Posterior cingulate gyrus (tissue), 11 donors: ENCODE data around the gene NEUROG1.
"Not testable (repeated sequence)": the region's sequence is repeated elsewhere in the genome, so short reads cannot be mapped to it uniquely, and the experiment has no call there.

Source experiments
- DNase-seq, 10 donors: peaks; one replicate each; pipeline versions ENCODE4 v3.0.0 to v3.0.0-alpha.2; 2020 to 2021; ENCODE audit warnings: mixed read lengths in 3 of 10
- intact Hi-C: fragments of 100-400 bp; cut with DNase I; formaldehyde crosslinking; loops from one replicate; pipeline ENCODE4 v1.15.1; 2023

Gene NEUROG1

GRCh38 chr5:135539430-135540005, 3.8 kb upstream of the NEUROG1 start:
- DNase-seq = no peak
- intact Hi-C loops = no loop called here

- DNase-seq = no peak
- intact Hi-C loops = no loop called here
Measured at GRCh38 chr5:135538261-135538660, 2.5 kb upstream of the NEUROG1 start.

DNA sequence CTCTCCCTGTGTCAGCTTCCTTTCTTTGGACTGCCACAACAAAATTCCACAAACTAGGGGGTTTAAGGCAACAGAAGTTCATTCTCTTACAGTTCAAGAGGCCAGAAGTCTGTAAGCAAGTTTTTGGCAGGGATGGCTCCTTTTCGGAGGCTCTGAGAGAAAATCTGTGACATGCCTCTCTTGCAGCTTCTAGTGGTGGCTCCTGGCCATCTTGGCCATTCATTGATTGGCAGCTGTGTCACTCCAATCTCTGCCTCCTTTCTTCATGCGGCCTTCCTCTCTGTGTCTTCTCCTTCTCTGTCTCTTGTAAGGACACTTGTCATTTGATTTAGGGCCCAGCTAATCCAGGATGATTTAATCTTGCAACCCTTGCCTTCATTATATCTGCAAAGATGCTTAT, 2.0 kb upstream of the NEUROG1 start:
- intact Hi-C loops = no loop called here
- no peak for DNase-seq

DNA sequence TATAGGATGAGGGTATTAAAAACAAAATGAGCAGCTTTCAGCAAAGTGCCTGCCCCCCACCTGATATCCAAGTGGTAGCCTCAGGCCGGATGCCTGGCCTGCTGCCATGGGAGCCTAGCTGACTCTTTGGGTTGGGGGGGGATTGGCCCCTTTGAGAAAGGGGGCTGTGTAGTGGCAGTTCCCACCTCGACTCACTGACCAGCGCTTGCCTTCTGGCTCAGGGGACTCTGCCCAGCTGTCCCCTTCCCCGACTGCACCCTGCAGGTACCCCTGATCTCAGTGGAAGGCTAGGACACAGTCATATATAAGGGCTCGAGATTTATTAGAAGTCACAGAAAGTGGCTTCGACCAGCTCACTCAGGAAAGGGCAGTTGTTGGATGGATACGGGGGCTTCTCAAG, 1.5 kb upstream of the NEUROG1 start:
- intact Hi-C loops = no loop called here
- no peak for DNase-seq

- intact Hi-C loops = no loop called here
- peak in 1 of 10 donors; percentile 78 for DNase-seq
Measured at GRCh38 chr5:135535420-135535819, 344 bp downstream of the NEUROG1 start.

DNA sequence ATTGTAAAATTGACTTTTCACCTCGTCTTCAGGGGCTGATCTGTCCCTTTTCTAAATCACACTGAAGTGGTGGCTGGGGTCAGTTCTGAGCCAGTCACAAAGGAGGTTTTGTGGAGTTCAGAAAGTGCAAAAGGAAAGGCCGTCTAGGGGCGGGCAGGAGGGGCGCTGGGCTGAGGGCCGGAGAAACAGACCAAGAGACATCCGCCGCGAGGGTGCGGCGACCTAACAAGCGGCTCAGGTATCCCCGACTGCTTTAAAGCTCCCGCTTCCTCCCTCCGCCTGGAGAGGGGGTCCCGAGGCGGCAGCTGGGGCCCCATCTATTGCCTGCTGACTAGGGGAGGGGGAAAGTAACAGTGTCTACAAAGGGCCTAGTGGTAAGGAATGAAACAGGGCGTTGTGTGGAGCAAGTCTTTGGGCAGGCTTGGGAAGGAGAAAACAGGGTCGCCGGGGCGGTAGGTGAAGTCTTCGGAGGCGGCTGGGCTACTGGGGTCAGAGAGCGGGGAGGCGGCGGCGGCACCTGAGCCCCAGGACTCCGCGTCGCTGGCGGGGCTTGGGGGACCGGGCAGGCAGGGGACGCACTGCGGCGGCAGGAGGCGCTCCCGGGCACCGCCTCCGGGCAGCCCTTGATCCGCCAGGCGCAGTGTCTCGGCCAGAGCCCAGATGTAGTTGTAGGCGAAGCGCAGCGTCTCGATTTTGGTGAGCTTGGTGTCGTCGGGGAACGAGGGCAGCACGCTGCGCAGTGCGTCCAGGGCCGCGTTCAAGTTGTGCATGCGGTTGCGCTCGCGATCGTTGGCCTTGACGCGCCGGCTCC, 950 bp downstream of the NEUROG1 start:
- intact Hi-C loops = no loop called here
- DNase-seq = no peak

GRCh38 chr5:135533794-135534193, 2.0 kb downstream of the NEUROG1 start:
- no peak for DNase-seq
- intact Hi-C loops = no loop called here

DNA sequence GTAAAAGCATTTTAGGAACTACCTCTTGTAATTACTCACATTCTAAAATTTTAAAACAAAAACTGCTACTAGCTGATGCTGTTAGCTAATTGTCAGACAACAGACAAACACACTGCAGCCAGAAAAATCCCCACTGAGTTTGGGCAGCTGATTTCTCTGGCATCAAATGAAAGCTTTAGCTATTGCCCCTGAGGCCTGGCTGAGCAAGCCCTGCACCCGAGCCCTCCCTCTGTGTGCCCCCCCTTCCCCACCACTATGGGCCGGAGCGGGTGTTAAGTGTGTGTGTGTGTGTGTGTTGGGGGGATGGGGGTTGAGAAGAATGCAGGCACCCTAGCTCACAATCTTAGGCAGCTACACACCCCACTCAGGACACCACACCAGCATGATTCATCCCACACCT, 2.4 kb downstream of the NEUROG1 start:
- intact Hi-C loops = no loop called here
- no peak for DNase-seq

DNA sequence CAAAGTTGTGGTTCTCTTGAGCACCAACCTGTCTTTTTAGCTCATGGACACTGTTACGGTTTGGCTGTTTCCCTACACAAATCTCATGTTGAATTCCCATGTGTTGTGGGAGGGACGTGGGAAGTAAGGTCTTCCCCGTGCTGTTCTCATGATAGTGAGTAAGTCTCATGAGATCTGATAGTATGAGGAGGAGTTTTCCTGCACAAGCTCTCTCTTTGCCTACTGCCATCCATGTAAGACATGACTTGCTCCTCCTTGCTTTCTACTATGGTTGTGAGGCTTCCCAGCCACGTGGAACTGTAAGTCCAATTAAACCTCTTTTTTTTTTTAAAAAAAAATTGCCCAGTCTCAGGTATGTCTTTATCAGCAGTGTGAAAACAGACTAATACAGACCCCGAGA, 6.2 kb downstream of the NEUROG1 start:
- DNase-seq, intact Hi-C loops: not testable (repeated sequence)

GRCh38 chr5:135526924-135527323, 8.8 kb downstream of the NEUROG1 start:
- no peak for DNase-seq
- intact Hi-C loops = no loop called here

GRCh38 chr5:135521964-135522363, 13.8 kb downstream of the NEUROG1 start:
- DNase-seq = no peak
- intact Hi-C loops = no loop called here

GRCh38 chr5:135517631-135518030, 18.1 kb downstream of the NEUROG1 start:
- intact Hi-C loops = no loop called here
- DNase-seq = no peak

- no peak for DNase-seq
- intact Hi-C loops = no loop called here
Measured at GRCh38 chr5:135514116-135514515, 21.6 kb downstream of the NEUROG1 start.

DNA sequence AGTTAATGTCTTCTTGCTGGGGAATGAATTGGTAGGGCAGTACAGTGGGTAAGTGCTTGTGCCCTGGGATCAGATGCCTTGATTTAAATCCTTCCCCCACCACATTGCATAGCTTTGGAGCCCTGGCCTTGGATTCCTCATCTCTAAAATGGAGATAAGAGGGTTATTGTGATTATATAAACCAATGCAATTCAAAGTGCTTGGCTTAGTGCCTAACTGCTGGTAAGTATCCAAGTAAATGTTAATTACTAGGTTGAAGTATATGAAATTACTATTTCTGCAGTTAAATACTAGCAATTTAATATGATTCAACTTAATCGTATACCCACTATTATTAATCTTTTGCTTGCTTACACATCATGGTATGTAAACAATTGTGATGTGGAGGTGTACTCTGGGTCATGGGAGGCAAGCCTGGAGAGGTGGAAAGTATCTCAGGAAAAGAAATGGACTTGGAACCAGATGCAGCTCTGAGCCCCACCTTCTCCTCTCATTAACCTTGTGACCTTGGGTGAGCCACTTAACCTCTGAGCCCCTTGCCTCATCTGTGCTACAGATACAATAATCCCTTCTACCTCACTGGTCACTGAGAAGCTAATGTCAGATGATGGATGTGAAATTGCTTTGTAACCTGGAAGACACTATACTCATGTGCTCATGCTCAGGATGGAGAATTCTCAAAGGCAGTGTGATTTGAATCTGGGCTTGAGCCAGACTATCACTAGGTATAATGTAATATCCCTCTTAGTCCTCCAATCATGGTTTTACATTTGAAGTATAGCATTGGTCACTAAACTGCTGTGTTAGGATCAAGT, 23.8 kb downstream of the NEUROG1 start:
- intact Hi-C loops = no loop called here
- DNase-seq = no peak

DNA sequence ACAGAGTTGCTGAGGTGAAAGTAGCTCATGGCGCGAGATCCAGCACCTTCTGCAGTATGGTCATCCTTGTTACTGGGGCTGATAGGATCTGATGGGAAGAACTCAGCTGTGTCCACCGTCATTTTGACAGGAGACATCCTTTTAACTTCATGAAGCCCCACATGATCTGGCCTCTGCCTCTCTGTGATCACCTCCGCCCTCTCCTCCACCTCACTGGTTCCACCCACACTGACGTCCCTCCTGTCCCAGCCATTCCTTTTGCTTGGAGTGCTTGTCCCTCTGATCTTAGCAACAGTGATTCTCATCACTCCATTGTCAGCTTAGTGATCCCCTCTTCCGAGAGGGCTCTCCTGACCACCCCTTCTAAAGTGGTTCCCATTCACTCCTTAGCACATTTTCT, 25.8 kb downstream of the NEUROG1 start:
- DNase-seq = no peak
- intact Hi-C loops = no loop called here

DNA sequence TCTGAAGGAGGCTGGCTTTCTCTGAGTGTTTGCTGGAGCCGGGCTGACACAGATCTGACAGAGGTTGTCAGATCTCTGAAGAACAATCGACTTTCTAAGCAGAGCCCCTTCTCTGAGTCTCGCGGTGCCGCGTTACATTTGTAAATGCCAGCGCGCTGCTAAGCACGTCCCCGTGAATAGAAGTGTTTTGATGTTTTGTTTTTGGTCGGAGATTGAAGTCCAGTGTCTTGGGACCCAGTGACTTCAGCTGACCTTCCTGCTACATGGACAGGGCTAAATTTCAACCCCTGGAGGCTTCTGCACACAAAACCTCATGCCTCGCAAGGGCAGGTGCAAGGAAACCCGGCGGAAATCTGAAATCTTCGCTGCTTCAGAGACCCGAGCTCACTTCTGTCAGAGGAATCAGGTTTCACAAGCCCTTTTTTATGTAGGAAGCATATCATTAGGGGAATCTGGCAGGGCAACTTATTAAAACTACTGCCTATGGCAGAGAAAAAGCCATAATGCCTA, 27.2 kb downstream of the NEUROG1 start:
- no peak for DNase-seq
- intact Hi-C loops = no loop called here

DNA sequence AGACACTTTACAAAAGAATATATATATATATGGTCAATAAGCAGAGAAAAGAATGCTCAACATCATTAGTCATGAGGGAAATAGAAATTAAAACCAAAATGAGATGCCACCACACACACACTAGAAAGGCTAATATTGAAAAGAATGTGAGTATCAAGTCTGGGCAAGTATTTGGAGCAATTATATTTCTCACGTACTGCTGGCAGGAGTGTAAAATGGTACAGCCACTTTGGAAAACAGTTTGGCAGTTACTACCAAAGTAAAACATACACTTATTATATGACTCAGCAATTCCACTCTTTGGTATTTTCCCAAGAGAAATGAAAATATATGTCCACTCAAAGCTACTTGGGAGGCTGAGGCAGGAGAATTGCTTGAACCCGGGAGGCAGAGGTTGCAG, 29.8 kb downstream of the NEUROG1 start:
- no peak for DNase-seq

GRCh38 chr5:135504376-135504775, 31.4 kb downstream of the NEUROG1 start:
- DNase-seq = no peak
- intact Hi-C loops = no loop called here

More for the DNA sequence above, 29.8 kb downstream of the NEUROG1 start:
- intact Hi-C loops = no loop called here

GRCh38 chr5:135503871-135504270, 31.9 kb downstream of the NEUROG1 start:
- intact Hi-C loops = no loop called here
- DNase-seq = no peak

DNA sequence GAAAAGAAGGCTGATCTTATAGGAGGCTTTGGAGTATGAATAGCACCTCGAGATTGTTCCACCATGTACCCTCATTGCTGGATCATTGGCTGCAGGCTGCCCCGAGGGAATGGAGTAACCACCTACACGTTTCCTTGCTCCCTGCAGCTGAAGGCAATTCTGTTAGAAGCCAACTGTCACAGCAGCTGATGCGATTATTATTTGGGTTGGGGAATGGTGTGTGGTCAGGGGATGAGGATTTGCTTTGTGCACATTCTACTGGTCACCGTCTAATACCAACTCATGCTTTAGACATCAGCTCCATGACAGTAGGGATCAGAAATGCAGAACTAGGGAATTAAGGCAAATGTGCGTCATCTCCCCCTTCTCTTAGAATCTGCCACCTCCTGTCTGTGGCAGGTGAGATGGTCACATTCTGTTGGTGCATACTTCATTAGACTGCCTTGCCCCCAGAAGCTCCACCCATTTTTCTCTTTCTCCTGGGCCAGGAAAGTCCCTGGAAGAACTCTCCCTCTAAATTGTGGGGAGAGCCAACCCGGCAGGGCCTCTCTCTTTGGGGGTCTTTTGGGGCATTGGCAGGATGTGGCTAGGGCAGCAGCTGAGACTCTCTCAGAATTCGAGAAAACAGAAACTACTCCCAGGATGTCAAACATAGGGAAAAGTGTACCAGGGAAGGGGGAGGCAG, 32.8 kb downstream of the NEUROG1 start:
- DNase-seq = no peak
- intact Hi-C loops = no loop called here

- intact Hi-C loops = no loop called here
- no peak for DNase-seq
Measured at GRCh38 chr5:135501965-135502364, 33.8 kb downstream of the NEUROG1 start.
